HG02642 (cell line): ENCODE results near the gene PCDHB2.
"Not testable (repeated sequence)": the region's sequence is repeated elsewhere in the genome, so short reads cannot be mapped to it uniquely, and the experiment has no call there.

Experiments
- ATAC-seq: cut with Tn5 transposase; IDR thresholded peaks from one replicate; pipeline ENCODE4 v1.9.1; 2021; ENCODE audit warnings: mild to moderate bottlenecking; ENCODE audit not compliant: unreplicated experiment, poor library complexity

Gene PCDHB2

DNA sequence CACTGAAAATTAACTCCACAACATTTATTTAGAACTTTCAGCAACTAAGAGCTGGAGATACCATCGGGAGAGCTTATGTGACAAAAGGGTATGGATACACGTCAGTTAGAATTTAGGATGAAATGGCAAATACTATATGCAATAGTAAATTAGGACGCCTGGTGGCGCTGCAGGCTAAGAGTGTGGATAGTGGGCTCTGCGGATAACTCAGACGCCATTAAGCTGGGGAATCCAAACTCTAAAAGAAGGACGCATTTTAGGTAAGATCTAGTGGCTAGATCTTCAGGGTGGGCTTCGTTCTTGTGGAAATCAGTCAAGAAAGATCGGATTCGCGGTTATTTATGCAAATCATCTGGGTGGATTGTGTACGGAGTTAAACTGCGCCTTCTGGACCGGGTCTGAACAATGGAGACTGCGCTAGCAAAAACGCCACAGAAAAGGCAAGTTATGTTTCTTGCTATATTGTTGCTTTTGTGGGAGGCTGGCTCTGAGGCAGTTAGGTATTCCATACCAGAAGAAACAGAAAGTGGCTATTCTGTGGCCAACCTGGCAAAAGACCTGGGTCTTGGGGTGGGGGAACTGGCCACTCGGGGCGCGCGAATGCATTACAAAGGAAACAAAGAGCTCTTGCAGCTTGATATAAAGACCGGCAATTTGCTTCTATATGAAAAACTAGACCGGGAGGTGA is 40.8 kb downstream of the PCDHB2 start, which contains the start of gene PCDHB5:
TSS of gene PCDHB5 (plus strand) at position 177 of the 688 bp plus-strand sequence. CDS start at position 406, 229 bp downstream.
- no peak for ATAC-seq

DNA sequence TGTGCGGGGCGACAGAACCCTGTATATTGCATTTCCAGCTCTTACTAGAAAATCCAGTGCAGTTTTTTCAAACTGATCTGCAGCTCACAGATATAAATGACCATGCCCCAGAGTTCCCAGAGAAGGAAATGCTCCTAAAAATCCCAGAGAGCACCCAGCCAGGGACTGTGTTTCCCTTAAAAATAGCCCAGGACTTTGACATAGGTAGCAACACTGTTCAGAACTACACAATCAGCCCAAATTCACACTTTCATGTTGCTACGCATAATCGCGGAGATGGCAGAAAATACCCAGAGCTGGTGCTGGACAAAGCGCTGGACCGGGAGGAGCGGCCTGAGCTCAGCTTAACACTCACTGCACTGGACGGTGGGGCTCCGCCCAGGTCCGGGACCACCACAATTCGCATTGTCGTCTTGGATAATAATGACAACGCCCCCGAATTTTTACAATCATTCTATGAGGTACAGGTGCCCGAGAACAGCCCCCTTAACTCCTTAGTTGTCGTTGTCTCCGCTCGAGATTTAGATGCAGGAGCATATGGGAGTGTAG is 41.4 kb downstream of the PCDHB2 start:
- ATAC-seq = no peak

DNA sequence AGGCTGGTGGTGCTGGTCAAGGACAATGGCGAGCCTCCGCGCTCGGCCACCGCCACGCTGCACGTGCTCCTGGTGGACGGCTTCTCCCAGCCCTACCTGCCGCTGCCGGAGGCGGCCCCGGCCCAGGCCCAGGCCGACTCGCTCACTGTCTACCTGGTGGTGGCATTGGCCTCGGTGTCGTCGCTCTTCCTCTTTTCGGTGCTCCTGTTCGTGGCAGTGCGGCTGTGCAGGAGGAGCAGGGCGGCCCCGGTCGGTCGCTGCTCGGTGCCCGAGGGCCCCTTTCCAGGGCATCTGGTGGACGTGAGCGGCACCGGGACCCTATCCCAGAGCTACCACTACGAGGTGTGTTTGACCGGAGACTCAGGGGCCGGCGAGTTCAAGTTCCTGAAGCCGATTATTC is 42.9 kb downstream of the PCDHB2 start:
- not testable (repeated sequence) for ATAC-seq
